Measurements from ENCODE around the gene SURF4. TPM values are rescaled to one million over a fixed set of nuclear protein-coding genes. Genes with fewer than 3 reads are reported as not detected.
A peak's percentile ranks its signal among the peaks of the same experiment; 100 is the strongest.
"Not testable (repeated sequence)": the region's sequence is repeated elsewhere in the genome, so short reads cannot be mapped to it uniquely, and the experiment has no call there.

SURF4 gene
- total and polyA plus RNA-seq, 7 donors = 45.6 to 120 (median 68.1) TPM

DNA sequence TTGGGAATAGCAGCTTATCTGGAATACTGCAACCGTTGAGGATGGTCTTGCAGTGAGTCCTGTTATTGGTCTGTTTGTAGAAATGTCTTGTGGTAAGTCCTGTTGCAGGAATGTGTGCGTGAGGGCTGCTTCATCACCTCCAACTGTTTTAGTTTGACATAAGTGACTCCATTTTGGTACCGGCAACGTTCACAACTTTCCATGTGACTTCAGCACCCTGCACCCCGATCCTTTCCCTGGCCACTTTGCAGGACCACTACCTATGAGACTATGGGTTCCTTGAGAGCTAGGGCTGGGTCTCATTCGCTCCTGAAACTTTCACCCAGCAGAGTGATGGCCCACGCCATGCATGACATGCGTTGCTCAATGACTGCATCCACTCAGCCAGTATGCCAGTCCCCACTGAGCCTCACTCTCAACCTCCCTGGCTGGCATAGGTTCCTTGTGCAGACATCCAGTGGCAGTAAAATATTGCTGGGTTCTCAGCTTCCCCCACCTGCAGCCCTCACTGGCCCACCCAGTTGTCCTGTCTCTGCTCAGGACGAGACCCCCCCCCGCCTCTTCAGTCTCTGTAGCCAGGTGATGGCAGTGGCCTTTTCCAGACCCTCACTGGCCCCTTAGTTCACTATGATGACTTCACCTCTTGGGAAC lies 47.9 kb downstream of the SURF4 start:
- ATAC-seq (peak in 1 of 4 donors; percentile 22), DNase-seq (peak in 1 of 2 donors; percentile 34)
- H3K27me3 ChIP-seq (ENCODE audit: insufficient read depth in 3 of 3, low read length in 2 of 3) = no peaks in the 10 kb centered on the region
- TF ChIP-seq CTCF (IDR thresholded peaks at IDR 0.05) = no peak
- no peak overlapping the region for H3K4me3 ChIP-seq
- 84 to 87% (median 86%) methylated on average over 10 of the region's 10 CpGs for WGBS, 3 donors
- no peaks in the 10 kb centered on the region for H3K9me3 ChIP-seq
- H3K27ac ChIP-seq = no peak overlapping the region
- peaks cover 3 to 36% of the 10 kb centered on the region in 2 donors for H3K36me3 ChIP-seq (ENCODE audit: insufficient read depth in 1 of 2, low read depth in 1 of 2)
- H3K4me1 ChIP-seq = no peaks in the 10 kb centered on the region
- intact Hi-C loops (cut with DNase I) = no loop called here

DNA sequence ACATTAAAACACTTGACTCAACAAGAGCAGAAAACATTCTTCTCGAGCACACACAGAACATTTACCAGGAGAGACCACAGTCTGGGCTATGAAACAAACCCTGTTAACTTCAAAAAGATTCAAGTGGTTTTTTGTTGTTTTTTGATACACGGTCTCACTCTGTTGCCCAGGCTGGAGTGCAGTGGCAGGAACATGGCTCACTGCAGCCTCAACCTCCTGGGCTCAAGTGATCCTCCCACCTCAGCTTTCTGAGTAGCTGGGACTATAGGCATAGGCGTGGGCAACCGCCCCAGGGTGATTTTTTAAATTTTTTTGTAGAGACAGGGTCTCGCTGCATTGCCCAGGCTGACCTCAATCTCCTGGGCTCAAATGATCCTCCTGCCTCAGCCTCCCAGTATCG lies 48.8 kb downstream of the SURF4 start:
- H3K9me3 ChIP-seq; ATAC-seq; H3K27ac ChIP-seq; H3K4me3 ChIP-seq; H3K4me1 ChIP-seq; DNase-seq; H3K27me3 ChIP-seq (ENCODE audit: insufficient read depth in 3 of 3, low read length in 2 of 3); intact Hi-C loops (cut with DNase I): not testable (repeated sequence)
- whole genome bisulfite sequencing, 3 donors = 84 to 88% (median 88%) methylated on average over 6 of the region's 6 CpGs
- H3K36me3 ChIP-seq (ENCODE audit: insufficient read depth in 1 of 2, low read depth in 1 of 2) = peaks cover 0 to 27% of the 10 kb centered on the region in 2 donors

- 81 to 87% (median 85%) methylated on average over 13 of the region's 13 CpGs for WGBS, 3 donors
- no peak for ATAC-seq
- intact Hi-C loops (cut with DNase I) = no loop called here
- no peak for TF ChIP-seq CTCF (IDR thresholded peaks at IDR 0.05)
- Histone ChIP-seq H3K4me1 (no peaks in the 10 kb centered on the region), H3K27me3 (ENCODE audit: insufficient read depth in 3 of 3, low read length in 2 of 3) (no peaks in the 10 kb centered on the region), H3K27ac (no peak overlapping the region), H3K9me3 (no peaks in the 10 kb centered on the region), H3K4me3 (no peak overlapping the region), H3K36me3 (ENCODE audit: insufficient read depth in 1 of 2, low read depth in 1 of 2) (no peaks in the 10 kb centered on the region)
- DNase-seq = no peak
These were observed 51.7 kb downstream of the SURF4 start for GRCh38 chr9:133323991-133324703.

- H3K36me3 ChIP-seq (ENCODE audit: insufficient read depth in 1 of 2, low read depth in 1 of 2) = no peaks in the 10 kb centered on the region
- ATAC-seq (no peak), DNase-seq (no peak)
- no peak overlapping the region for H3K4me3 ChIP-seq
- H3K27ac ChIP-seq = no peak overlapping the region
- no peaks in the 10 kb centered on the region for H3K27me3 ChIP-seq (ENCODE audit: insufficient read depth in 3 of 3, low read length in 2 of 3)
- no peak for TF ChIP-seq CTCF (IDR thresholded peaks at IDR 0.05)
- intact Hi-C loops (cut with DNase I) = no loop called here
- WGBS, 3 donors = 65 to 75% (median 66%) methylated on average over 10 of the region's 10 CpGs
- no peaks in the 10 kb centered on the region for H3K9me3 ChIP-seq
- no peaks in the 10 kb centered on the region for H3K4me1 ChIP-seq
These were observed 52.6 kb downstream of the SURF4 start for GRCh38 chr9:133323211-133323610.

GRCh38 chr9:133322701-133323100 lies 53.2 kb downstream of the SURF4 start:
- intact Hi-C loops (cut with DNase I) = no loop called here
- Histone ChIP-seq H3K4me1 (no peaks in the 10 kb centered on the region), H3K27me3 (ENCODE audit: insufficient read depth in 3 of 3, low read length in 2 of 3) (no peaks in the 10 kb centered on the region), H3K4me3 (no peak overlapping the region), H3K27ac (no peak overlapping the region), H3K9me3 (no peaks in the 10 kb centered on the region), H3K36me3 (ENCODE audit: insufficient read depth in 1 of 2, low read depth in 1 of 2) (no peaks in the 10 kb centered on the region)
- DNase-seq (no peak), ATAC-seq (no peak)
- 76 to 83% (median 78%) methylated on average over 14 of the region's 14 CpGs for WGBS, 3 donors
- TF ChIP-seq CTCF (IDR thresholded peaks at IDR 0.05) = no peak

All from psoas muscle (tissue), 8 donors.